ENCODE data around the gene SLIT3.

- TF ChIP-seq CTCF (IDR thresholded peaks at IDR 0.05) (no peak), POLR2A (IDR thresholded peaks at IDR 0.05) (no peak), POLR2AphosphoS5 (IDR thresholded peaks at IDR 0.05) (no peak), EP300 (IDR thresholded peaks at IDR 0.05) (no peak)
Observed at GRCh38 chr5:169243651-169244422, 57.1 kb downstream of the SLIT3 start.

Data from stomach (tissue), 4 donors.